IMR-90 (cell line): ENCODE results near the gene CYP4F22. TPM values are rescaled to one million over a fixed set of nuclear protein-coding genes. Genes with fewer than 3 reads are reported as not detected.

ENCODE experiments used
- ATAC-seq: fragments of 200-7000 bp; cut with Tn5 transposase; 2 replicates; pipeline ENCODE4 v1.9.1; 2020; ENCODE audit warnings: low read depth, mild to moderate bottlenecking, moderate library complexity
- BruUV-seq: library from RNA; stranded (reverse); fragments of 400-500 nt; replicated peaks from 2 replicates; lab custom pipeline; 2021; lab: Mats Ljungman, UMichigan
- CTCF ChIA-PET: fragments of 300-600 bp; formaldehyde crosslinking; extraction: SDS; loops from one replicate; lab custom pipeline; 2021; ENCODE audit warnings: antibody characterized with exemption; lab: Yijun Ruan, JAX
- POLR2A ChIA-PET: fragments of 300-600 bp; sonication (Branson Sonifier 250); formaldehyde crosslinking; loops from one replicate; lab custom pipeline; 2022; ENCODE audit warnings: antibody characterized with exemption; ENCODE audit not compliant: unreplicated experiment; lab: Charles Lee
- DNase-seq: peaks from one replicate; pipeline ENCODE4 v3.0.0; 2013
- H2AFZ ChIP-seq: replicated peaks from 2 replicates; pipeline ENCODE3; 2013; ENCODE audit warnings: low read length, mild to moderate bottlenecking; ENCODE audit not compliant: poor library complexity
- H2AK5ac ChIP-seq: 2 replicates; pipeline ENCODE4 v1.6.1; 2013; ENCODE audit warnings: low read depth, low read length, inconsistent platforms
- H2AK9ac ChIP-seq: replicated peaks from 2 replicates; pipeline ENCODE3; 2013; ENCODE audit warnings: mild to moderate bottlenecking, low read depth, low read length, moderate library complexity; ENCODE audit not compliant: poor library complexity
- H2BK120ac ChIP-seq: 2 replicates; pipeline ENCODE4 v1.6.1; 2013; ENCODE audit warnings: low read depth, low read length, inconsistent platforms
- H2BK15ac ChIP-seq: 3 replicates; pipeline ENCODE4 v1.6.1; 2013; ENCODE audit warnings: low read depth, low read length, inconsistent platforms
- H2BK20ac ChIP-seq: 2 replicates; pipeline ENCODE4 v1.6.1; 2013; ENCODE audit warnings: low read depth, mild to moderate bottlenecking, inconsistent platforms, low read length, moderate library complexity
- H2BK5ac ChIP-seq: 2 replicates; pipeline ENCODE4 v1.6.1; 2013; ENCODE audit warnings: mild to moderate bottlenecking, low read depth, low read length, inconsistent platforms; ENCODE audit not compliant: poor library complexity, severe bottlenecking
- H3K14ac ChIP-seq: replicated peaks from 2 replicates; pipeline ENCODE4 v1.6.1; 2013; ENCODE audit warnings: low read depth, low read length, inconsistent platforms
- H3K18ac ChIP-seq: 2 replicates; pipeline ENCODE4 v1.6.1; 2013; ENCODE audit warnings: low read depth, low read length, control low read depth
- H3K23ac ChIP-seq: 2 replicates; pipeline ENCODE4 v1.6.1; 2013; ENCODE audit warnings: low read depth, low read length, inconsistent platforms
- H3K27ac ChIP-seq: 2 replicates; pipeline ENCODE4 v1.5.1; 2013; ENCODE audit warnings: mild to moderate bottlenecking, control low read depth, low read length; ENCODE audit not compliant: insufficient read depth
- H3K27me3 ChIP-seq: 2 replicates; pipeline ENCODE4 v1.6.1; 2013; ENCODE audit warnings: low read length; ENCODE audit not compliant: control insufficient read depth, insufficient read depth
- H3K36me3 ChIP-seq: 2 replicates; pipeline ENCODE4 v1.6.1; 2013; ENCODE audit warnings: low read length, mixed read lengths; ENCODE audit not compliant: control insufficient read depth, insufficient read depth
- H3K4ac ChIP-seq: 2 replicates; pipeline ENCODE4 v1.6.1; 2013; ENCODE audit warnings: low read depth, low read length, inconsistent platforms
- H3K4me1 ChIP-seq: 2 replicates; pipeline ENCODE4 v1.6.1; 2013; ENCODE audit warnings: low read length, mixed read lengths; ENCODE audit not compliant: control insufficient read depth, insufficient read depth
- H3K4me2 ChIP-seq: 2 replicates; pipeline ENCODE4 v1.6.1; 2013; ENCODE audit warnings: low read depth, mild to moderate bottlenecking, control low read depth, low read length, moderate library complexity
- H3K4me3 ChIP-seq: 2 replicates; pipeline ENCODE4 v1.5.1; 2013; ENCODE audit warnings: low read depth, mild to moderate bottlenecking, control low read depth, low read length, moderate library complexity; ENCODE audit not compliant: insufficient read depth
- H3K56ac ChIP-seq: 2 replicates; pipeline ENCODE4 v1.6.1; 2013; ENCODE audit warnings: low read length, inconsistent platforms; ENCODE audit not compliant: insufficient read depth; ENCODE audit errors: extremely low read depth
- H3K79me1 ChIP-seq, 2 experiments: 2 replicates each; pipeline ENCODE4 v1.6.1; 2013; ENCODE audit warnings: low read length in 2 of 2, inconsistent platforms in 1 of 2, low read depth in 1 of 2
- H3K9ac ChIP-seq: 2 replicates; pipeline ENCODE4 v1.6.1; 2013; ENCODE audit warnings: low read depth, low read length, control low read depth
- H3K9me1 ChIP-seq: 2 replicates; pipeline ENCODE4 v1.6.1; 2013; ENCODE audit warnings: low read length, inconsistent platforms; ENCODE audit not compliant: insufficient read depth
- H3K9me3 ChIP-seq: 2 replicates; pipeline ENCODE4 v1.6.1; 2013; ENCODE audit warnings: low read length; ENCODE audit not compliant: control insufficient read depth, insufficient read depth
- H4K20me1 ChIP-seq: 2 replicates; pipeline ENCODE4 v1.6.1; 2013; ENCODE audit warnings: low read length, inconsistent platforms; ENCODE audit not compliant: insufficient read depth
- H4K5ac ChIP-seq: 2 replicates; pipeline ENCODE4 v1.6.1; 2013; ENCODE audit warnings: mild to moderate bottlenecking, low read depth, low read length, control low read depth
- H4K8ac ChIP-seq, 2 experiments: 2 replicates each; pipeline ENCODE4 v1.6.1; 2013; ENCODE audit warnings: low read depth in 2 of 2, low read length in 2 of 2, control low read depth in 1 of 2, inconsistent platforms in 1 of 2
- H4K91ac ChIP-seq: 2 replicates; pipeline ENCODE4 v1.6.1; 2013; ENCODE audit warnings: low read depth, low read length, inconsistent platforms; ENCODE audit not compliant: insufficient read depth
- BHLHE40 ChIP-seq: fragments of 150-350 bp; IDR thresholded peaks from 2 replicates; pipeline ENCODE4 v1.6.1; 2016; ENCODE audit warnings: mild to moderate bottlenecking, low read depth, low read length
- CEBPB ChIP-seq: IDR thresholded peaks from 2 replicates; pipeline ENCODE4 v1.6.1; 2012; ENCODE audit warnings: low read depth, low read length, improper control_type of control experiment
- CHD1 ChIP-seq: IDR thresholded peaks from 2 replicates; pipeline ENCODE4 v1.6.1; 2012; ENCODE audit warnings: low read depth, low read length, improper control_type of control experiment
- FOS ChIP-seq: fragments of 150-350 bp; IDR thresholded peaks from 2 replicates; pipeline ENCODE4 v1.6.1; 2016; ENCODE audit warnings: low read depth, low read length
- MAFK ChIP-seq: IDR thresholded peaks from 2 replicates; pipeline ENCODE4 v1.6.1; 2012; ENCODE audit warnings: low read depth, low read length, improper control_type of control experiment
- MAZ ChIP-seq: IDR thresholded peaks from 2 replicates; pipeline ENCODE4 v1.6.1; 2012; ENCODE audit warnings: low read depth, mild to moderate bottlenecking, low read length, improper control_type of control experiment, moderate library complexity, borderline replicate concordance
- MXI1 ChIP-seq: IDR thresholded peaks from 2 replicates; pipeline ENCODE4 v1.6.1; 2012; ENCODE audit warnings: low read depth, mild to moderate bottlenecking, low read length, moderate library complexity, borderline replicate concordance
- NFE2L2 ChIP-seq: fragments of 150-350 bp; IDR thresholded peaks from 2 replicates; pipeline ENCODE4 v1.6.1; 2016; ENCODE audit warnings: low read depth, mild to moderate bottlenecking, low read length
- POLR2A ChIP-seq: IDR thresholded peaks from 2 replicates; pipeline ENCODE4 v1.6.1; 2012; ENCODE audit warnings: mild to moderate bottlenecking, low read depth, low read length
- RAD21 ChIP-seq: IDR thresholded peaks from 2 replicates; pipeline ENCODE4 v1.6.1; 2012; ENCODE audit warnings: low read length, improper control_type of control experiment
- RCOR1 ChIP-seq: IDR thresholded peaks from 2 replicates; pipeline ENCODE4 v1.6.1; 2012; ENCODE audit warnings: mild to moderate bottlenecking, low read length, improper control_type of control experiment; ENCODE audit not compliant: insufficient replicate concordance
- RFX5 ChIP-seq: IDR thresholded peaks from 2 replicates; pipeline ENCODE4 v1.8.0; 2012; ENCODE audit warnings: low read depth, mild to moderate bottlenecking, low read length, moderate library complexity
- SMC3 ChIP-seq: fragments of 150-350 bp; IDR thresholded peaks from 2 replicates; pipeline ENCODE4 v1.6.1; 2016; ENCODE audit warnings: low read depth, mild to moderate bottlenecking, antibody characterized with exemption, low read length, moderate library complexity
- WGBS, 2 experiments: methylation state at CpG; one replicate each; pipeline versions ENCODE4 v1.1.5 to v1.1.7; 2013; ENCODE audit warnings: missing lambda C conversion rate in 2 of 2; ENCODE audit not compliant: insufficient read length in 1 of 2; ENCODE audit errors: extremely low coverage in 2 of 2; 5-methylcytosine and 5-hydroxymethylcytosine counted together
- dilution Hi-C: fragments of 300-500 bp; cut with HindIII; formaldehyde crosslinking; loops from one replicate; pipeline ENCODE4 v1.14.3; 2018; ENCODE audit warnings: low sequenced_read_pairs; ENCODE audit not compliant: unreplicated experiment
- in situ Hi-C: fragments of 300-500 bp; cut with MboI; formaldehyde crosslinking; loops from 3 replicates; pipeline ENCODE4 v1.14.3; 2019; ENCODE audit warnings: low sequenced_read_pairs, inconsistent platforms, mixed read lengths
- intact Hi-C: fragments of 100-400 bp; cut with micrococcal nuclease; formaldehyde crosslinking; loops from 2 replicates; pipeline ENCODE4 v1.10.0; 2022
- polyA plus RNA-seq, 3 experiments: library from polyadenylated mRNA; depleted of rRNA; stranded (reverse); fragments of >200 nt; gene quantifications; 2 replicates each; pipeline ENCODE4 v1.2.3, GENCODE V29; 2012; ENCODE audit warnings: low replicate concordance in 1 of 3
- total RNA-seq: library from RNA; depleted of rRNA; stranded (reverse); fragments of >200 nt; gene quantifications from 2 replicates; pipeline ENCODE4 v1.2.3, GENCODE V29; 2012
- TF ChIP-seq, protein P1 (sequence below): fragments of 150-350 bp; IDR thresholded peaks from 2 replicates; pipeline ENCODE4 v1.6.1; 2016; ENCODE audit warnings: low read depth, mild to moderate bottlenecking, low read length, moderate library complexity, borderline replicate concordance
- TF ChIP-seq, protein P2 (sequence below): conservative IDR thresholded peaks from 2 replicates; pipeline ENCODE4 v1.5.1; 2012; ENCODE audit warnings: mild to moderate bottlenecking, low read depth, low read length, improper control_type of control experiment
- TF ChIP-seq, protein P3 (sequence below): fragments of 150-350 bp; IDR thresholded peaks from 2 replicates; pipeline ENCODE4 v1.6.1; 2017; ENCODE audit warnings: mild to moderate bottlenecking, antibody characterized with exemption, low read length, low read depth

CYP4F22 gene
- total and polyA plus RNA-seq, 2 of the 4 experiments (the other 2 are of a cell fraction) = not detected

DNA sequence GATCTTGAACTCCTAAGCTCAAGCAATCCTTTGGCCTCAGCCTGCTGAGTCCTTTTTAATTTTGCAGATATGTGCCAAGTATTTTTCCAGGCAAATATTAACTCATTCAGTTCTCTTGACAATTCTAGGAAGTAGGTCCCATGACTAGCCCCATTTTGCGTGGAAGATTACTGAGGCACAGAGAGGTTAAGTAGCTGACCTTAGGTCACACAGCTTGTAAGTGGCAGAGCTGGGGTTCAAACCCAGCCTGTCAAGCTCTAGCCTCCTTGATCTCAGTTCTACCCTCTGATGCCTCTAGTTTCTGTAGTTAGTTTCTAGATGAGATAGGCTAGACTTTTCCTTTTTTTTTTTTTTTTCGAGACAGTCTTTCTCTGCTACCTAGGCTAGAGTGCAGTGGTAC is 18.1 kb downstream of the CYP4F22 start:
- Histone ChIP-seq H2AK9ac (no peak overlapping the region), H3K27ac (no peak overlapping the region), H3K18ac (no peak overlapping the region), H3K14ac (no peak overlapping the region), H3K9me1 (no peaks in the 10 kb centered on the region), H2BK120ac (no peak overlapping the region), H4K8ac (no peak overlapping the region), H3K9me3 (no peaks in the 10 kb centered on the region), H2AK5ac (no peak overlapping the region), H3K27me3 (no peaks in the 10 kb centered on the region), H4K5ac (no peak overlapping the region), H2BK20ac (no peak overlapping the region), H3K4me1 (no peaks in the 10 kb centered on the region), H4K91ac (no peak overlapping the region), H4K20me1 (no peaks in the 10 kb centered on the region), H3K79me1 (no peaks in the 10 kb centered on the region), H2BK15ac (no peak overlapping the region), H3K9ac (no peak overlapping the region), H3K36me3 (no peaks in the 10 kb centered on the region), H3K4ac (no peak overlapping the region), H3K56ac (no peak overlapping the region), H2AFZ (no peak overlapping the region), H2BK5ac (no peak overlapping the region), H3K4me2 (no peak overlapping the region), H3K4me3 (no peak overlapping the region), H3K23ac (no peak overlapping the region)
- WGBS, 2 experiments = no CpG with 5 or more reads among the region's 2 CpGs
- intact Hi-C loops (no loop called here), in situ Hi-C loops (no loop called here), dilution Hi-C loops (no loop called here)
- ChIA-PET CTCF (no interaction called here), POLR2A (no interaction called here)
- no TSS peak for BruUV-seq
- DNase-seq = no peak
- TF ChIP-seq SMC3 (no peak), CHD1 (no peak), NFE2L2 (no peak), POLR2A (no peak), MAFK (no peak), BHLHE40 (no peak), MAZ (no peak), RAD21 (no peak), FOS (no peak), RCOR1 (no peak), CEBPB (no peak), RFX5 (no peak), MXI1 (no peak)
- TF ChIP-seq, protein P1, sequence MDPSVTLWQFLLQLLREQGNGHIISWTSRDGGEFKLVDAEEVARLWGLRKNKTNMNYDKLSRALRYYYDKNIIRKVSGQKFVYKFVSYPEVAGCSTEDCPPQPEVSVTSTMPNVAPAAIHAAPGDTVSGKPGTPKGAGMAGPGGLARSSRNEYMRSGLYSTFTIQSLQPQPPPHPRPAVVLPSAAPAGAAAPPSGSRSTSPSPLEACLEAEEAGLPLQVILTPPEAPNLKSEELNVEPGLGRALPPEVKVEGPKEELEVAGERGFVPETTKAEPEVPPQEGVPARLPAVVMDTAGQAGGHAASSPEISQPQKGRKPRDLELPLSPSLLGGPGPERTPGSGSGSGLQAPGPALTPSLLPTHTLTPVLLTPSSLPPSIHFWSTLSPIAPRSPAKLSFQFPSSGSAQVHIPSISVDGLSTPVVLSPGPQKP = no peak
- TF ChIP-seq, protein P2, sequence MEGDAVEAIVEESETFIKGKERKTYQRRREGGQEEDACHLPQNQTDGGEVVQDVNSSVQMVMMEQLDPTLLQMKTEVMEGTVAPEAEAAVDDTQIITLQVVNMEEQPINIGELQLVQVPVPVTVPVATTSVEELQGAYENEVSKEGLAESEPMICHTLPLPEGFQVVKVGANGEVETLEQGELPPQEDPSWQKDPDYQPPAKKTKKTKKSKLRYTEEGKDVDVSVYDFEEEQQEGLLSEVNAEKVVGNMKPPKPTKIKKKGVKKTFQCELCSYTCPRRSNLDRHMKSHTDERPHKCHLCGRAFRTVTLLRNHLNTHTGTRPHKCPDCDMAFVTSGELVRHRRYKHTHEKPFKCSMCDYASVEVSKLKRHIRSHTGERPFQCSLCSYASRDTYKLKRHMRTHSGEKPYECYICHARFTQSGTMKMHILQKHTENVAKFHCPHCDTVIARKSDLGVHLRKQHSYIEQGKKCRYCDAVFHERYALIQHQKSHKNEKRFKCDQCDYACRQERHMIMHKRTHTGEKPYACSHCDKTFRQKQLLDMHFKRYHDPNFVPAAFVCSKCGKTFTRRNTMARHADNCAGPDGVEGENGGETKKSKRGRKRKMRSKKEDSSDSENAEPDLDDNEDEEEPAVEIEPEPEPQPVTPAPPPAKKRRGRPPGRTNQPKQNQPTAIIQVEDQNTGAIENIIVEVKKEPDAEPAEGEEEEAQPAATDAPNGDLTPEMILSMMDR = no peak
- TF ChIP-seq, protein P3, sequence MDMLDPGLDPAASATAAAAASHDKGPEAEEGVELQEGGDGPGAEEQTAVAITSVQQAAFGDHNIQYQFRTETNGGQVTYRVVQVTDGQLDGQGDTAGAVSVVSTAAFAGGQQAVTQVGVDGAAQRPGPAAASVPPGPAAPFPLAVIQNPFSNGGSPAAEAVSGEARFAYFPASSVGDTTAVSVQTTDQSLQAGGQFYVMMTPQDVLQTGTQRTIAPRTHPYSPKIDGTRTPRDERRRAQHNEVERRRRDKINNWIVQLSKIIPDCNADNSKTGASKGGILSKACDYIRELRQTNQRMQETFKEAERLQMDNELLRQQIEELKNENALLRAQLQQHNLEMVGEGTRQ = no peak
- no peak for ATAC-seq
